Left ventricle myocardium inferior (tissue), 1 donor: Measurements from ENCODE around the gene DAPK1. TPM values are rescaled to one million over a fixed set of nuclear protein-coding genes. Genes with fewer than 3 reads are reported as not detected.
A peak's percentile ranks its signal among the peaks of the same experiment; 100 is the strongest.

Experiments
- DNase-seq: peaks from one replicate; pipeline ENCODE4 v3.0.0-alpha.2; 2020
- H3K27ac ChIP-seq: fragments of 200-600 bp; replicated peaks from 2 replicates; pipeline ENCODE4 v1.8.0; 2021
- H3K27me3 ChIP-seq: fragments of 200-600 bp; 2 replicates; pipeline ENCODE4 v1.8.0; 2021; ENCODE audit warnings: low read depth
- H3K36me3 ChIP-seq: fragments of 200-600 bp; 2 replicates; pipeline ENCODE4 v1.8.0; 2021
- H3K4me1 ChIP-seq: fragments of 200-600 bp; 2 replicates; pipeline ENCODE4 v1.8.0; 2021
- H3K4me3 ChIP-seq: fragments of 200-600 bp; 2 replicates; pipeline ENCODE4 v1.8.0; 2021; ENCODE audit warnings: mild to moderate bottlenecking, moderate library complexity
- H3K9me3 ChIP-seq: fragments of 200-600 bp; replicated peaks from 2 replicates; pipeline ENCODE4 v1.8.0; 2021
- intact Hi-C: fragments of 100-400 bp; cut with micrococcal nuclease; formaldehyde crosslinking; loops from one replicate; pipeline ENCODE4 v1.11.0; 2022
- total RNA-seq: library from RNA; stranded (reverse); fragmentation: NEBNext Ultra II Directional; extraction: Animal tissue kit (Norgen Biotek cat#: 25700); gene quantifications from one replicate; pipeline ENCODE4 v1.2.1, GENCODE V29; 2021
- TF ChIP-seq, protein P1 (sequence below): fragments of 200-600 bp; IDR thresholded peaks from 2 replicates; pipeline ENCODE4 v1.8.0; 2021; ENCODE audit warnings: antibody characterized with exemption, mild to moderate bottlenecking, borderline replicate concordance
- donor health status: DM: no; HTN: yes; CAD: no; lungs with severe emphysema.

The DAPK1 gene
- total RNA-seq, 1 donor from 2014 or later = 5.5 TPM

DNA sequence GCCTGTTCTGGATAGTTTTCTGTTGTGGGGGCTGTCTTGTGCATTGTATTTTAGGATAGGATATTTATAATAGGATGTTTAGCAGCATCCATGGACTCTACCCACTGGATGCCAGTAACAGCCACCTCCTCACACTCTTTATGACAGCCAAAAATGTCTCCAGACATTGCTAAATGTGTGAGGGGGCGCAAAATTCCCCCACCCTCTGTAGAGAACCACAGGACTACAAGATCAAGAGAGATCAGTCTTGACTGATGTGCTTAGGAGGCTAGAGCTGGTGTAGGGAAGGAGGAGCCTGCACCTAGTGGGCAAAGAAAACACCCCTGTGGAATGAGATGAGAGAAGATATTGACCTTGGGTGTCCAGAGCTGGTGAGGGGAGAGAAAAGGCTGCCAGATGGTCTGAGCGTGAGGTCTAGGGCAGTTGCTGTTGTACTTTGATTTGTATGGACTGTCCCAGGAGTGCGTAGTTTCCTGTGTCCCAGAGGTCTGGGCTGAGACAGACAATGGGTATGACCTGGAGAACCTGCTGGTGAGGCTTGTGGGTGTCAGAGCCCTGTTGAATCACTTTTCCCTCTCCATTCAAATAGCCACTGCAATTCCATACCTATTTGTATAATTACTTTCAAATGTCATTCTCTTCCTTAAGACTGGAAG, 16.3 kb downstream of the DAPK1 start:
- intact Hi-C loops = loop anchor here (10.0 kb wide), 1 partner anchor 49 kb away; no protein-coding TSS in a partner anchor
- Histone ChIP-seq H3K4me1 (peaks cover 13% of the 10 kb centered on the region), H3K27ac (no peak overlapping the region), H3K9me3 (no peaks in the 10 kb centered on the region), H3K36me3 (no peaks in the 10 kb centered on the region), H3K4me3 (no peak overlapping the region), H3K27me3 (no peaks in the 10 kb centered on the region)
- DNase-seq = no peak
- TF ChIP-seq, protein P1, sequence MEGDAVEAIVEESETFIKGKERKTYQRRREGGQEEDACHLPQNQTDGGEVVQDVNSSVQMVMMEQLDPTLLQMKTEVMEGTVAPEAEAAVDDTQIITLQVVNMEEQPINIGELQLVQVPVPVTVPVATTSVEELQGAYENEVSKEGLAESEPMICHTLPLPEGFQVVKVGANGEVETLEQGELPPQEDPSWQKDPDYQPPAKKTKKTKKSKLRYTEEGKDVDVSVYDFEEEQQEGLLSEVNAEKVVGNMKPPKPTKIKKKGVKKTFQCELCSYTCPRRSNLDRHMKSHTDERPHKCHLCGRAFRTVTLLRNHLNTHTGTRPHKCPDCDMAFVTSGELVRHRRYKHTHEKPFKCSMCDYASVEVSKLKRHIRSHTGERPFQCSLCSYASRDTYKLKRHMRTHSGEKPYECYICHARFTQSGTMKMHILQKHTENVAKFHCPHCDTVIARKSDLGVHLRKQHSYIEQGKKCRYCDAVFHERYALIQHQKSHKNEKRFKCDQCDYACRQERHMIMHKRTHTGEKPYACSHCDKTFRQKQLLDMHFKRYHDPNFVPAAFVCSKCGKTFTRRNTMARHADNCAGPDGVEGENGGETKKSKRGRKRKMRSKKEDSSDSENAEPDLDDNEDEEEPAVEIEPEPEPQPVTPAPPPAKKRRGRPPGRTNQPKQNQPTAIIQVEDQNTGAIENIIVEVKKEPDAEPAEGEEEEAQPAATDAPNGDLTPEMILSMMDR = no peak

DNA sequence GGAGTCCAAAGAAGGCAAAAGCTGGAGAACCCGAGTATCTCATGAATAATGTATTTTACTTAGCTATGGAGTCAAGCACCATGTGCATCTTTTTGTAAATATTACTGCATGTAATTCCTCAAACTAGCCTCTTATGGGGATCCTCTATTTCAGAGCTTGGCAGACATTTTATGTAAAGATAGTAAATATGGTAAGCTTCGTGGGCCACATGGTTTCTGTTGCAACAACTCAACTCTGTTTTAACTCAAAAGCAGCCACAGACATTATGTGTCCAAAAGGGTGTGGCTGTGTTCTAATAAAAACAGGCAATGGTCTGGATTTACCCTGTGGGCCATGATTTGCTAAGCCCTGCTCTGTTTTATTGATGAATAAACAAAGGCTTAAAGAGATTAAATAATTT, 17.3 kb downstream of the DAPK1 start:
- DNase-seq = no peak
- Histone ChIP-seq H3K36me3 (no peaks in the 10 kb centered on the region), H3K27ac (no peak overlapping the region), H3K9me3 (no peaks in the 10 kb centered on the region), H3K27me3 (no peaks in the 10 kb centered on the region), H3K4me3 (no peak overlapping the region), H3K4me1 (peaks cover 15% of the 10 kb centered on the region)
- TF ChIP-seq, protein P1 = no peak
- intact Hi-C loops = loop anchor here (10.0 kb wide), 1 partner anchor 50 kb away; no protein-coding TSS in a partner anchor

DNA sequence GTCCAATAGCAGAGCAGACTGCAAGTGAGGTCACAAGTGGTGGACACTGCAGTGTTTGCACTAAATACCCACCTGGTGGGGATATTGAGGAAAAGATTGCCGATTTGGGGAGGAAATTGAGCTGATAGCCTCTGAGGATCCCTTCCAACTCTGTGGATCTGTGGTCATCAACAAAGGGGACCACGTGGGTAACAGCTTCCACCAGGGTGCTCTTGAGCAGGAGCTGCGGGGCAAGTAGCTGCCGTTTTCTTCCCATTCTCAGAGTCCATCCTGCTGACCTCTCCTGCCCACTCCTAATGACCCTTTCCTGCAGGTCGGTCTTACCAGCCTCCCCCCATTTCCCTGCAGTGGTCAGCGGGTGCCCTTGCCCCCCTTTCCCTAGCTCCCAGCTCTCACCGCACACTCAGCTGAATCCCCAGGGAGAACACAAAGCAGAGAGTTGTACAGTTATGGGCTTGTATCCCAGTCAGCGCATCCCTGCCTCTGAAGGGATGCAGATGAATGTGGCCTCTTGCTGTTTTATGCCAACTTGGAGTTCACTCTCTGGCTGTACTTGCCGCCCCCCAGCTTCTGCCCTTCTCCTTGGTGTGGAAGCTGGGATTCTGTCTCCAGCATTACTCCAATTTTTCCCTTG, 18.0 kb downstream of the DAPK1 start:
- Histone ChIP-seq H3K36me3 (no peaks in the 10 kb centered on the region), H3K9me3 (no peaks in the 10 kb centered on the region), H3K4me1 (peaks cover 14% of the 10 kb centered on the region), H3K27ac (no peak overlapping the region), H3K4me3 (no peak overlapping the region), H3K27me3 (no peaks in the 10 kb centered on the region)
- intact Hi-C loops = loop anchor here (10.0 kb wide), 1 partner anchor 51 kb away; no protein-coding TSS in a partner anchor
- TF ChIP-seq, protein P1 = no peak
- no peak for DNase-seq

DNA sequence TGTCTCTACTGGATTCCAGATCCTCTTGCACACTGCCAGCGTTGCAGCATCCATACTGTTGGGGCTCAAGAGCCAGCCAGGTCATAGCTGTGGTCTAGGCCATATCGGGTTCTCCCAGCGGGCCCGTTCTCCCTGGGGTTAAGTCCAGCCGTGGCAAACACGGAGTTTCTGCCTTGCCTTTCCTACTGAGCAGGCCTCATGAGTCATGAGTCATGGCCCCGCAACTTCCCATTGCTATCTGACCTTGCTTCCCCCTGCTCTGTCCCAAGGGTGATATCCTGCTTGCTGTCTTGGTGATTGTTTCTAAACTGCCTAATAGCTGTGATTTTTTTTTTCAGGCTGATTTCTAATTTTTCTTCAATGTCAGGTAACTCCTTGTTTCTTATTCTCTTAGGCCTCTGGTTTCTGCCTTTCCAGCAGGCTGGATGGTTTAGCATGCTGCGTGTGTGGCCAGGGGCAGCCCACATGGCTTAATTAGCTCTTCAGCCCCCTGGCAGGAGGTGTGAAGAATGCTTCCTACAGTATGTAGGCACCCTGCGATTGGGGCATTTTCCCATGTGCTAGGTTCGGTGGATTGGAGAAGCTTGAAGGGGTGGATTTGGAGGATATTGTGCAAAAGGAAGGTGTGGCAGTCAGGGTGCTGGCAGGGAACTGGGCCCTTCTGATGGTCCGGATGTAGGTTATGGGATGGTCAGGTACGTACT, 18.7 kb downstream of the DAPK1 start:
- intact Hi-C loops = loop anchor here (10.0 kb wide), 1 partner anchor 52 kb away; no protein-coding TSS in a partner anchor

DNA sequence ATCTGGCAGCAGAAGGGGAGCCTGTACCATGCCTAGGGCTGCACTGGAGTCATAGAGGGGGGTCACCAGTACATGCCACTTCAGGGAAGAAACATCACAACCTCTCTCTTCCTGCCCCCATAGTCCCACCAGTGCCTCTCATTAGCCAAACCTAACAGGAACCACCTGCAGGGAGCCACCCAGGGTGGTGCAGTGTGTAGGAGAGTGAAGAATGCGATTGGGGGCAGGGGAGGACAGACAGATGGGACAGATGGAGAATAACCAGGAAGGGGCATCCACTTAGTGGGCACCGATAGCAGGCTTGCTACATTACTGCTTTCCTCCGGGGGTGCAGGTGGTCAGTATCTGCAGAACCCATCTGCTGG, 19.2 kb downstream of the DAPK1 start:
- no peak for DNase-seq
- Histone ChIP-seq H3K27ac (no peak overlapping the region), H3K36me3 (no peaks in the 10 kb centered on the region), H3K4me3 (no peak overlapping the region), H3K9me3 (no peaks in the 10 kb centered on the region), H3K4me1 (peaks cover 14% of the 10 kb centered on the region), H3K27me3 (no peaks in the 10 kb centered on the region)
- intact Hi-C loops = loop anchor here (10.0 kb wide), 1 partner anchor 52 kb away; no protein-coding TSS in a partner anchor
- TF ChIP-seq, protein P1 = no peak

More for the DNA sequence above, 18.7 kb downstream of the DAPK1 start:
- peak; percentile 28 for DNase-seq
- no peak overlapping the region for H3K4me3 ChIP-seq
- H3K9me3 ChIP-seq = no peaks in the 10 kb centered on the region
- H3K36me3 ChIP-seq = no peaks in the 10 kb centered on the region
- H3K27ac ChIP-seq = no peak overlapping the region
- H3K4me1 ChIP-seq = peaks cover 14% of the 10 kb centered on the region
- TF ChIP-seq, protein P1 = no peak
- no peaks in the 10 kb centered on the region for H3K27me3 ChIP-seq
